ENCODE results near the gene TASP1.

The TASP1 gene

GRCh38 chr20:13677241-13677640 lies 38.5 kb upstream of the TASP1 start:
- TF ChIP-seq CTCF (IDR thresholded peaks at IDR 0.05; ENCODE audit: extremely low read depth, missing control alignments), result no peak
- no peak for DNase-seq (ENCODE audit: low spot score)

GRCh38 chr20:13676682-13677081 lies 38.0 kb upstream of the TASP1 start:
- no peak for DNase-seq (ENCODE audit: low spot score)
- TF ChIP-seq CTCF (IDR thresholded peaks at IDR 0.05; ENCODE audit: extremely low read depth, missing control alignments), result no peak

GRCh38 chr20:13672690-13673089 lies 34.0 kb upstream of the TASP1 start:
- TF ChIP-seq CTCF (IDR thresholded peaks at IDR 0.05; ENCODE audit: extremely low read depth, missing control alignments), result no peak

GRCh38 chr20:13671916-13672378 lies 33.2 kb upstream of the TASP1 start:
- no peak for TF ChIP-seq CTCF (IDR thresholded peaks at IDR 0.05; ENCODE audit: extremely low read depth, missing control alignments)
- DNase-seq (ENCODE audit: low spot score), result no peak

More at GRCh38 chr20:13672690-13673089, 34.0 kb upstream of the TASP1 start:
- DNase-seq (ENCODE audit: low spot score), result no peak

- no peak for DNase-seq (ENCODE audit: low spot score)
- no peak for TF ChIP-seq CTCF (IDR thresholded peaks at IDR 0.05; ENCODE audit: extremely low read depth, missing control alignments)
These were observed 32.8 kb upstream of the TASP1 start for GRCh38 chr20:13671512-13671911.

GRCh38 chr20:13670160-13670559 lies 31.4 kb upstream of the TASP1 start:
- DNase-seq (ENCODE audit: low spot score), result no peak
- no peak for TF ChIP-seq CTCF (IDR thresholded peaks at IDR 0.05; ENCODE audit: extremely low read depth, missing control alignments)

GRCh38 chr20:13665709-13666395 lies 27.1 kb upstream of the TASP1 start:
- DNase-seq (ENCODE audit: low spot score), result no peak
- TF ChIP-seq CTCF (IDR thresholded peaks at IDR 0.05; ENCODE audit: extremely low read depth, missing control alignments), result no peak

All from GM20000 (cell line).